Activated CD4-positive, CD25-positive, alpha-beta regulatory T cell treated with anti-CD3 and anti-CD28 coated beads, Interleukin-2, amount 50 U/mL, for 72 hours (primary cell): ENCODE results near the gene SRSF4.
"Not testable (repeated sequence)": the region's sequence is repeated elsewhere in the genome, so short reads cannot be mapped to it uniquely, and the experiment has no call there.

Source experiments
- DNase-seq: peaks from one replicate; pipeline ENCODE4 v3.0.0; 2021

The SRSF4 gene

GRCh38 chr1:29124366-29125236 lies 57.1 kb downstream of the SRSF4 start:
- DNase-seq: peak; percentile 60

GRCh38 chr1:29123887-29124365 lies 57.8 kb downstream of the SRSF4 start, which contains the start of gene TMEM200B:
Gene TMEM200B, minus strand, starts transcription at chr1:29123903. Its CDS starts 2,075 bp downstream, at chr1:29121828.
- DNase-seq: no peak

- DNase-seq: no peak
Measured at GRCh38 chr1:29123053-29123886, 58.4 kb downstream of the SRSF4 start.

- DNase-seq: no peak
Measured at GRCh38 chr1:29122682-29123052, 59.0 kb downstream of the SRSF4 start.

GRCh38 chr1:29121936-29122681 lies 59.6 kb downstream of the SRSF4 start:
- DNase-seq: no peak

- no peak for DNase-seq
Measured at GRCh38 chr1:29121516-29121935, 60.2 kb downstream of the SRSF4 start.

GRCh38 chr1:29120947-29121485 lies 60.7 kb downstream of the SRSF4 start:
- DNase-seq: peak; percentile 67

- no peak for DNase-seq
Measured at GRCh38 chr1:29120367-29120766, 61.3 kb downstream of the SRSF4 start.

- DNase-seq: no peak
Measured at GRCh38 chr1:29119121-29119929, 62.4 kb downstream of the SRSF4 start.

- no peak for DNase-seq
Measured at GRCh38 chr1:29117381-29117780, 64.3 kb downstream of the SRSF4 start.

- no peak for DNase-seq
Measured at GRCh38 chr1:29114654-29115053, 67.0 kb downstream of the SRSF4 start.

- DNase-seq: no peak
Measured at GRCh38 chr1:29113413-29114117, 68.1 kb downstream of the SRSF4 start.

- no peak for DNase-seq
Measured at GRCh38 chr1:29112705-29113412, 68.8 kb downstream of the SRSF4 start.

GRCh38 chr1:29108041-29108440 lies 73.7 kb downstream of the SRSF4 start:
- not testable (repeated sequence) for DNase-seq

GRCh38 chr1:29105822-29106221 lies 75.9 kb downstream of the SRSF4 start:
- no peak for DNase-seq

GRCh38 chr1:29100487-29100886 lies 81.2 kb downstream of the SRSF4 start:
- DNase-seq: no peak

- no peak for DNase-seq
Measured at GRCh38 chr1:29099286-29099685, 82.4 kb downstream of the SRSF4 start.
